ENCODE measurements around the gene TULP1.
A peak's percentile ranks its signal among the peaks of the same experiment; 100 is the strongest.

The TULP1 gene

DNA sequence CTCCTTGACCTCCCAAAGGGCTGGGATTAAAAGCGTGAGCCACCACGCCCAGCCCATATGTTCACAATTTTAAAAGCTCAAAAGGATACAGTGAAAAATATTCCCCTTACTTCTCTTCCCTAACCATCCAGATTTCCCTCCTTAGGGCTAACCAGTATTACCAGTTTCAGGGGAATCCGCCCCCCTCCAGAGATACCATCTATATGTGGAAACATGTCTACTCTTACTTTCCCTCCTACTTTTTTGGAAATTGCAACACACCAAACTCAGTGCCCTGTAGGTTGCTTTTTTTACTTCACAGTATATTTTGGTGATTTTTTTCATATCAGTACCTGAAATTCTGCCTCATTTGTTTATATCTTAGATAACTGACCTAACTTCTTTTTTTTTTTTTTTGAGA lies 51.4 kb downstream of the TULP1 start:
- Histone ChIP-seq H3K27ac (ENCODE audit: low read depth, low read length) (peak overlapping the region; percentile 42), H3K4me2 (ENCODE audit: low read length) (peak overlapping the region; percentile 49), H4K12ac (ENCODE audit: low read depth, low read length) (no peak overlapping the region), H2BK12ac (ENCODE audit: low read length) (no peak overlapping the region), H3K4me3 (ENCODE audit: low read depth, low read length) (no peak overlapping the region), H3K79me1 (ENCODE audit: low read length) (no peaks in the 10 kb centered on the region), H2AK5ac (ENCODE audit: low read length) (no peak overlapping the region), H3K27me3 (ENCODE audit: insufficient read depth, low read length) (no peaks in the 10 kb centered on the region), H4K8ac (ENCODE audit: low read depth, low read length) (no peak overlapping the region), H2BK5ac (ENCODE audit: low read depth, low read length, poor library complexity) (no peak overlapping the region), H3K9me3 (ENCODE audit: insufficient read depth, low read depth, low read length) (no peaks in the 10 kb centered on the region), H3K23ac (ENCODE audit: low read length) (no peak overlapping the region), H3K9ac (ENCODE audit: low read length) (no peak overlapping the region), H4K91ac (ENCODE audit: low read depth, low read length) (peak overlapping the region; percentile 7), H3K4me1 (ENCODE audit: control insufficient read depth in 1 of 2, insufficient read depth in 2 of 2, low read length in 2 of 2) (peaks cover 15 to 18% of the 10 kb centered on the region in 2 experiments), H2AFZ (ENCODE audit: insufficient read depth, low read length, poor library complexity) (no peak overlapping the region), H3K14ac (ENCODE audit: low read length) (no peak overlapping the region), H3K4ac (ENCODE audit: low read depth, low read length) (no peak overlapping the region), H3K36me3 (ENCODE audit: control insufficient read depth in 1 of 2, insufficient read depth in 2 of 2, low read length in 2 of 2) (peaks cover 29 to 41% of the 10 kb centered on the region in 2 experiments), H2BK120ac (ENCODE audit: insufficient read depth, low read length, poor library complexity) (no peak overlapping the region), H3K18ac (ENCODE audit: low read length) (no peak overlapping the region), H3K79me2 (ENCODE audit: control insufficient read depth, insufficient read depth, low read length, poor library complexity) (no peaks in the 10 kb centered on the region)
- no CpG with 5 or more reads among the region's 3 CpGs for WGBS (ENCODE audit: extremely low coverage, insufficient coverage, insufficient read length)
- peak; percentile 77 to 91 for DNase-seq

DNA sequence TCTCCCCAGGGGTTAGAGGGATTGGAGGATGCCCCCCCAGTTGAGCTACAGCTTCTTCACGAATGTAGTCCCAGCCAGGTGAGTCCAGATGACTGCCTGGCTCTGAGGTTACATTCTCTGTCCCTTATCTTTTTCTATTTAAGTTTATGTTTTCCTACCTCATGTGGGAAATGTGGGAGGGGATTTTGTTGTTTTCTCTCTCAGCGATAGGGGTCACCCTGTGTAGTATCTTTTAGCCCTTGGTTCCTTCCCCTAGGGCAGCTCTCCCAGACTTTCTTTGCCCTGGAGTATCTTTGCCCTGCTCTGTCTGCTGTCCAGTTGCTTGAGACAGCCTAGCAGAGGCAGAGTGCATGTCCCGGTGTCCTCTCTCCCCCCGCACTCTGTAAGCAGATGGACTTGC lies 54.8 kb downstream of the TULP1 start:
- DNase-seq = peak in 1 of 2 donors; percentile 36
- no peak overlapping the region for H3K18ac ChIP-seq (ENCODE audit: low read length)
- H3K27ac ChIP-seq (ENCODE audit: low read depth, low read length) = no peak overlapping the region
- no peak overlapping the region for H4K8ac ChIP-seq (ENCODE audit: low read depth, low read length)
- H2BK120ac ChIP-seq (ENCODE audit: insufficient read depth, low read length, poor library complexity) = no peak overlapping the region
- no peak overlapping the region for H2AFZ ChIP-seq (ENCODE audit: insufficient read depth, low read length, poor library complexity)
- no peak overlapping the region for H3K4me2 ChIP-seq (ENCODE audit: low read length)
- H4K12ac ChIP-seq (ENCODE audit: low read depth, low read length) = no peak overlapping the region
- H3K79me2 ChIP-seq (ENCODE audit: control insufficient read depth, insufficient read depth, low read length, poor library complexity) = no peaks in the 10 kb centered on the region
- no peak overlapping the region for H3K4me3 ChIP-seq (ENCODE audit: low read depth, low read length)
- no peak overlapping the region for H3K9ac ChIP-seq (ENCODE audit: low read length)
- H3K23ac ChIP-seq (ENCODE audit: low read length) = no peak overlapping the region
- no peak overlapping the region for H3K4ac ChIP-seq (ENCODE audit: low read depth, low read length)
- H3K36me3 ChIP-seq (ENCODE audit: control insufficient read depth in 1 of 2, insufficient read depth in 2 of 2, low read length in 2 of 2) = peaks cover 34 to 36% of the 10 kb centered on the region in 2 experiments
- no peak overlapping the region for H4K91ac ChIP-seq (ENCODE audit: low read depth, low read length)
- no peaks in the 10 kb centered on the region for H3K27me3 ChIP-seq (ENCODE audit: insufficient read depth, low read length)
- H2BK12ac ChIP-seq (ENCODE audit: low read length) = no peak overlapping the region
- no peaks in the 10 kb centered on the region for H3K79me1 ChIP-seq (ENCODE audit: low read length)
- H3K4me1 ChIP-seq (ENCODE audit: control insufficient read depth in 1 of 2, insufficient read depth in 2 of 2, low read length in 2 of 2) = peaks cover 18 to 24% of the 10 kb centered on the region in 2 experiments
- no peaks in the 10 kb centered on the region for H3K9me3 ChIP-seq (ENCODE audit: insufficient read depth, low read depth, low read length)
- H3K14ac ChIP-seq (ENCODE audit: low read length) = no peak overlapping the region
- no CpG with 5 or more reads among the region's 4 CpGs for WGBS (ENCODE audit: extremely low coverage, insufficient coverage, insufficient read length)
- H2AK5ac ChIP-seq (ENCODE audit: low read length) = no peak overlapping the region
- no peak overlapping the region for H2BK5ac ChIP-seq (ENCODE audit: low read depth, low read length, poor library complexity)

DNA sequence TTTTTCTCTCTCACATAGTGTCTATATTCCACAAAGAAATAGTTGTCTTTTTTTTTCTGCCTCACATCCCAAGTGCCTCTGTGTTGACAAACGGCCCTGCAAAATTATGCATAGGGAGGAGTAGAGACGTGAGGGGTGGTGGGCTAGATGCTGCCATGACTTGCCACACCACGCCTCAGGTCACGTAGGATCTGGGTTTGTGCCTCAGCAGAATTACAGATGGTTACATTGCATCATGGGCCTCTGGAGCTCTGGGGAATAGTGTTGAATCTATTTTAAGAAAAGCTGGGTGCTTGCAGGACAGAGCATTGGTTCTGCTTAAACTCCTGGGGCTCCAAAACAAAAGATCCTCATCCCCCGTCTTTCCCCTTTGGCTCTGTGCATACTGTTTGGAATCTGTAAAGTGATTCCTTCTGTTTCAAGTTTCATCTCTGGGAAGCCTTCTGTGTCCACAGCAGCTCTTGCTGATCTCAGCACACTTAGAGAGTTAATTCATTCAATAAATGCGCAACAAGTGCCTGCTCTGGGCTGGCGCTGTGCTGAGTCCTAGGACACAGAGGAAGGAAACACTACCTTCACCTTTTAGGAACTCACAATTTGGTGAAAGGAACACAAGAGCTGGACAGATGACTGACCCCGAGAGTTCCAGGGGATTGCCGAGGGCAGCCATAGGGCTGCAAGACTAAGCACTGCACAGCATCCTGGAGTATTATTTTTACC lies 58.1 kb downstream of the TULP1 start:
- Histone ChIP-seq H3K36me3 (ENCODE audit: control insufficient read depth in 1 of 2, insufficient read depth in 2 of 2, low read length in 2 of 2) (peaks cover 23 to 24% of the 10 kb centered on the region in 2 experiments), H4K12ac (ENCODE audit: low read depth, low read length) (no peak overlapping the region), H3K79me2 (ENCODE audit: control insufficient read depth, insufficient read depth, low read length, poor library complexity) (peaks cover 5% of the 10 kb centered on the region), H3K9ac (ENCODE audit: low read length) (no peak overlapping the region), H2BK12ac (ENCODE audit: low read length) (no peak overlapping the region), H3K27ac (ENCODE audit: low read depth, low read length) (no peak overlapping the region), H3K18ac (ENCODE audit: low read length) (no peak overlapping the region), H3K14ac (ENCODE audit: low read length) (no peak overlapping the region), H3K79me1 (ENCODE audit: low read length) (peaks cover 5% of the 10 kb centered on the region), H3K4me3 (ENCODE audit: low read depth, low read length) (no peak overlapping the region), H3K27me3 (ENCODE audit: insufficient read depth, low read length) (no peaks in the 10 kb centered on the region), H2AFZ (ENCODE audit: insufficient read depth, low read length, poor library complexity) (no peak overlapping the region), H2BK5ac (ENCODE audit: low read depth, low read length, poor library complexity) (no peak overlapping the region), H3K4ac (ENCODE audit: low read depth, low read length) (no peak overlapping the region), H3K9me3 (ENCODE audit: insufficient read depth, low read depth, low read length) (no peaks in the 10 kb centered on the region), H3K23ac (ENCODE audit: low read length) (no peak overlapping the region), H3K4me2 (ENCODE audit: low read length) (no peak overlapping the region), H4K8ac (ENCODE audit: low read depth, low read length) (no peak overlapping the region), H2BK120ac (ENCODE audit: insufficient read depth, low read length, poor library complexity) (no peak overlapping the region), H3K4me1 (ENCODE audit: control insufficient read depth in 1 of 2, insufficient read depth in 2 of 2, low read length in 2 of 2) (peaks cover 11 to 17% of the 10 kb centered on the region in 2 experiments), H2AK5ac (ENCODE audit: low read length) (no peak overlapping the region), H4K91ac (ENCODE audit: low read depth, low read length) (no peak overlapping the region)
- WGBS (ENCODE audit: extremely low coverage, insufficient coverage, insufficient read length) = no CpG with 5 or more reads among the region's 9 CpGs
- DNase-seq = peak; percentile 42 to 65

DNA sequence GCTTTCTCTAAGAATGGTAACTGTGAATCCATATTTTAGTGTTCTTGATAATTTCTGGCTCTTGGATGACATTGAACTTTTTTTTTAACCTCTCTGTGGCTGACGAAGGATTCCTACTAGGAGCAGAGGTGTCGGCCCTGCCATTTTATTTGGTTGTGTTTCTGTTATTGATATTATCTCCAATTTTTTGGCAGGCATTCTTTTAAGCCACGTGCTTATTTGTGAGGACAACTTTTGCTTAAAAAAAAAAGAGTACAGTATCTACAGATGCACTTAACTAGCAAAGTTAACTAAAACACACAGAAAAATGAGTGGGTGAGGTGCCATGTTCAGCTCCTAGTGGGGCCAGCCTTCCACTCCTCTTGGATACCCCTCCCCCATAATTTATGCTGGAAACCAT lies 59.5 kb downstream of the TULP1 start:
- H3K9me3 ChIP-seq (ENCODE audit: insufficient read depth, low read depth, low read length) = no peaks in the 10 kb centered on the region
- no peak overlapping the region for H2BK5ac ChIP-seq (ENCODE audit: low read depth, low read length, poor library complexity)
- peak overlapping the region; percentile 91 for H3K4me2 ChIP-seq (ENCODE audit: low read length)
- H3K9ac ChIP-seq (ENCODE audit: low read length) = no peak overlapping the region
- H3K14ac ChIP-seq (ENCODE audit: low read length) = no peak overlapping the region
- H3K18ac ChIP-seq (ENCODE audit: low read length) = no peak overlapping the region
- no peak overlapping the region for H2AK5ac ChIP-seq (ENCODE audit: low read length)
- H4K91ac ChIP-seq (ENCODE audit: low read depth, low read length) = no peak overlapping the region
- no peaks in the 10 kb centered on the region for H3K27me3 ChIP-seq (ENCODE audit: insufficient read depth, low read length)
- H3K4me1 ChIP-seq (ENCODE audit: control insufficient read depth in 1 of 2, insufficient read depth in 2 of 2, low read length in 2 of 2) = peaks cover 7 to 14% of the 10 kb centered on the region in 2 experiments
- no peak overlapping the region for H3K4me3 ChIP-seq (ENCODE audit: low read depth, low read length)
- WGBS (ENCODE audit: extremely low coverage, insufficient coverage, insufficient read length) = no CpG with 5 or more reads among the region's 3 CpGs
- H2BK120ac ChIP-seq (ENCODE audit: insufficient read depth, low read length, poor library complexity) = no peak overlapping the region
- H3K23ac ChIP-seq (ENCODE audit: low read length) = no peak overlapping the region
- H2BK12ac ChIP-seq (ENCODE audit: low read length) = no peak overlapping the region
- no peak overlapping the region for H4K8ac ChIP-seq (ENCODE audit: low read depth, low read length)
- peaks cover 15 to 17% of the 10 kb centered on the region in 2 experiments for H3K36me3 ChIP-seq (ENCODE audit: control insufficient read depth in 1 of 2, insufficient read depth in 2 of 2, low read length in 2 of 2)
- DNase-seq = no peak
- H3K79me2 ChIP-seq (ENCODE audit: control insufficient read depth, insufficient read depth, low read length, poor library complexity) = peaks cover 5% of the 10 kb centered on the region
- no peak overlapping the region for H3K4ac ChIP-seq (ENCODE audit: low read depth, low read length)
- no peak overlapping the region for H4K12ac ChIP-seq (ENCODE audit: low read depth, low read length)
- peaks cover 5% of the 10 kb centered on the region for H3K79me1 ChIP-seq (ENCODE audit: low read length)
- H2AFZ ChIP-seq (ENCODE audit: insufficient read depth, low read length, poor library complexity) = no peak overlapping the region
- H3K27ac ChIP-seq (ENCODE audit: low read depth, low read length) = no peak overlapping the region
